Measurements from ENCODE around the gene EEF2. TPM values are rescaled to one million over a fixed set of nuclear protein-coding genes. Genes with fewer than 3 reads are reported as not detected.

The EEF2 gene
- total and polyA plus RNA-seq, 2 of the 4 experiments (the other 2 are of a cell fraction), result 1,505 to 2,161 TPM

GRCh38 chr19:4018775-4019504 lies 33.7 kb upstream of the EEF2 start:
- in situ Hi-C loops (cut with MboI; ENCODE audit: low sequenced_read_pairs), result no loop called here
- dilution Hi-C loops (cut with HindIII; ENCODE audit: low sequenced_read_pairs, unreplicated experiment), result no loop called here
- Histone ChIP-seq H2BK15ac (ENCODE audit: low read depth, low read length) (no peak overlapping the region), H3K79me1 (ENCODE audit: low read depth in 1 of 2, low read length in 2 of 2) (peaks cover 15 to 82% of the 10 kb centered on the region in 2 experiments), H4K5ac (ENCODE audit: low read depth, low read length) (no peak overlapping the region), H2AK9ac (replicated peaks; ENCODE audit: low read depth, low read length, poor library complexity) (no peak overlapping the region), H3K4me1 (ENCODE audit: control insufficient read depth, insufficient read depth, low read length) (no peaks in the 10 kb centered on the region), H2AK5ac (ENCODE audit: low read depth, low read length) (no peak overlapping the region), H3K9me3 (ENCODE audit: control insufficient read depth, insufficient read depth, low read length) (no peaks in the 10 kb centered on the region; the same call in 1 of the 2 replicates), H3K36me3 (ENCODE audit: control insufficient read depth, insufficient read depth, low read length) (peaks cover 39% of the 10 kb centered on the region), H4K91ac (ENCODE audit: insufficient read depth, low read depth, low read length) (no peak overlapping the region), H2BK20ac (ENCODE audit: low read depth, low read length) (no peak overlapping the region), H2BK5ac (ENCODE audit: low read depth, low read length, poor library complexity, severe bottlenecking) (no peak overlapping the region), H3K27ac (ENCODE audit: insufficient read depth, low read length) (no peak overlapping the region), H3K56ac (ENCODE audit: extremely low read depth, insufficient read depth, low read length) (no peak overlapping the region), H3K27me3 (ENCODE audit: control insufficient read depth, insufficient read depth, low read length) (no peaks in the 10 kb centered on the region), H3K14ac (replicated peaks; ENCODE audit: low read depth, low read length) (no peak overlapping the region), H2AFZ (replicated peaks; ENCODE audit: low read length, poor library complexity) (no peak overlapping the region), H3K9ac (ENCODE audit: low read depth, low read length) (no peak overlapping the region), H4K8ac (ENCODE audit: low read depth in 2 of 2, low read length in 2 of 2) (no peak overlapping the region), H3K18ac (ENCODE audit: low read depth, low read length) (no peak overlapping the region), H3K4ac (ENCODE audit: low read depth, low read length) (no peak overlapping the region), H3K4me3 (ENCODE audit: insufficient read depth, low read depth, low read length) (no peak overlapping the region), H3K23ac (ENCODE audit: low read depth, low read length) (no peak overlapping the region), H2BK120ac (ENCODE audit: low read depth, low read length) (no peak overlapping the region), H3K4me2 (ENCODE audit: low read depth, low read length) (no peak overlapping the region), H3K9me1 (ENCODE audit: insufficient read depth, low read length) (no peaks in the 10 kb centered on the region), H4K20me1 (ENCODE audit: insufficient read depth, low read length) (peaks cover 64% of the 10 kb centered on the region)
- TF ChIP-seq ELK1 (IDR thresholded peaks at IDR 0.05; ENCODE audit: borderline replicate concordance, low read depth, low read length) (no peak), MAZ (IDR thresholded peaks at IDR 0.05; ENCODE audit: borderline replicate concordance, low read depth, low read length) (no peak), BHLHE40 (IDR thresholded peaks at IDR 0.05; ENCODE audit: low read depth, low read length) (no peak), MAFK (IDR thresholded peaks at IDR 0.05; ENCODE audit: low read depth, low read length) (no peak), FOS (IDR thresholded peaks at IDR 0.05; ENCODE audit: low read depth, low read length) (no peak), RCOR1 (IDR thresholded peaks at IDR 0.05; ENCODE audit: insufficient replicate concordance, low read length) (no peak), POLR2A (IDR thresholded peaks at IDR 0.05; ENCODE audit: low read depth, low read length) (no peak), MXI1 (IDR thresholded peaks at IDR 0.05; ENCODE audit: borderline replicate concordance, low read depth, low read length) (no peak), CHD1 (IDR thresholded peaks at IDR 0.05; ENCODE audit: low read depth, low read length) (no peak), RFX5 (IDR thresholded peaks at IDR 0.05; ENCODE audit: low read depth, low read length) (no peak), SMC3 (IDR thresholded peaks at IDR 0.05; ENCODE audit: low read depth, low read length) (no peak), NFE2L2 (IDR thresholded peaks at IDR 0.05; ENCODE audit: low read depth, low read length) (no peak), CEBPB (IDR thresholded peaks at IDR 0.05; ENCODE audit: low read depth, low read length) (no peak), CTCF (conservative IDR thresholded peaks at IDR 0.05; ENCODE audit: low read depth, low read length) (no peak), RAD21 (IDR thresholded peaks at IDR 0.05; ENCODE audit: low read length) (no peak)
- DNase-seq, result no peak
- 100% methylated on average over 2 of the region's 19 CpGs; no CpG with 5 or more reads in 1 of the 2 experiments for WGBS, 2 experiments (ENCODE audit: extremely low coverage in 2 of 2, insufficient read length in 1 of 2)
- BruUV-seq (replicated peaks), result no TSS peak
- ATAC-seq (ENCODE audit: low read depth), result no peak
- intact Hi-C loops (cut with micrococcal nuclease), result no loop called here
- ChIA-PET POLR2A (ENCODE audit: unreplicated experiment) (no interaction called here), CTCF (no interaction called here)
